ENCODE results near the gene ERLEC1. TPM values are rescaled to one million over a fixed set of nuclear protein-coding genes. Genes with fewer than 3 reads are reported as not detected.

The ERLEC1 gene
- polyA plus RNA-seq, 2 of the 4 experiments (the other 2 are of a cell fraction) = 58.7 to 113 TPM

GRCh38 chr2:53765767-53766166 lies 21.1 kb upstream of the ERLEC1 start:
- Histone ChIP-seq H3K27ac (no peak overlapping the region), H3K4me1 (peaks cover 24% of the 10 kb centered on the region), H3K4me2 (no peak overlapping the region), H3K9me3 (no peaks in the 10 kb centered on the region), H3K4me3 (no peak overlapping the region)
- FAIRE-seq (no peak), ATAC-seq (no peak), DNase-seq (ENCODE audit: low read depth in 1 of 2, low spot score in 1 of 2) (no peak)
- ChIA-PET CTCF (interaction anchor here (0.9 to 1.2 kb wide), 2 partner anchors 12 to 22 kb away, joined by 3 read pairs; no protein-coding TSS in a partner anchor), POLR2A (no interaction called here)
- TF ChIP-seq RARB (CRISPR knock-in tag; IDR thresholded peaks at IDR 0.05) = no peak
- no peak for TF ChIP-seq CEBPB (IDR thresholded peaks at IDR 0.05)
- TF ChIP-seq NFE2L2 (conservative IDR thresholded peaks at IDR 0.05; ENCODE audit: low read length) = no peak
- TF ChIP-seq E2F6 (IDR thresholded peaks at IDR 0.05; ENCODE audit: borderline replicate concordance, low read depth) = no peak
- no peak for TF ChIP-seq HMGXB4 (CRISPR knock-in tag; IDR thresholded peaks at IDR 0.05; ENCODE audit: borderline replicate concordance)
- TF ChIP-seq EHMT2 (IDR thresholded peaks at IDR 0.05; ENCODE audit: low read depth) = no peak
- TF ChIP-seq ATOH8 (CRISPR knock-in tag; IDR thresholded peaks at IDR 0.05; ENCODE audit: low read depth) = no peak
- TF ChIP-seq TP53 (CRISPR knock-in tag; IDR thresholded peaks at IDR 0.05) = no peak
- TF ChIP-seq JUNB (IDR thresholded peaks at IDR 0.05) = no peak
- no peak for TF ChIP-seq ZSCAN20 (CRISPR knock-in tag; IDR thresholded peaks at IDR 0.05)
- no peak for TF ChIP-seq CHD4 (IDR thresholded peaks at IDR 0.05; ENCODE audit: borderline replicate concordance)
- no peak for TF ChIP-seq GATA3 (IDR thresholded peaks at IDR 0.05; ENCODE audit: borderline replicate concordance)
- TF ChIP-seq BHLHE40 (IDR thresholded peaks at IDR 0.05; ENCODE audit: low read depth, low read length) = no peak
- TF ChIP-seq RCOR1 (IDR thresholded peaks at IDR 0.05; ENCODE audit: low read depth, low read length) = no peak
- no peak for TF ChIP-seq HOXA7 (CRISPR knock-in tag; IDR thresholded peaks at IDR 0.05)
- TF ChIP-seq ZFP36 (IDR thresholded peaks at IDR 0.05; ENCODE audit: borderline replicate concordance, partially characterized antibody) = no peak
- TF ChIP-seq KDM5A (IDR thresholded peaks at IDR 0.05) = no peak
- TF ChIP-seq CBX8 (IDR thresholded peaks at IDR 0.05) = no peak
- TF ChIP-seq POLR2A (IDR thresholded peaks at IDR 0.05; ENCODE audit: low read length) = no peak
- WGBS (ENCODE audit: missing lambda C conversion rate) = 97% methylated on average over 1 of the region's 1 CpG

- 0 out of 2 replicates have a peak, but pooled peaks have one; percentile 30 for TF ChIP-seq PBX3 (IDR thresholded peaks at IDR 0.05)
- TF ChIP-seq HDAC2 (IDR thresholded peaks at IDR 0.05) = no peak
- TF ChIP-seq BCL3 (IDR thresholded peaks at IDR 0.05) = 0 out of 3 replicates have a peak, but pooled peaks have one; percentile 50
- TF ChIP-seq KDM5A (IDR thresholded peaks at IDR 0.05) = 0 out of 2 replicates have a peak, but pooled peaks have one; percentile 22
- TF ChIP-seq JUN (IDR thresholded peaks at IDR 0.05) = peak; percentile 64 to 73; a peak in 1 of 5 replicates
- TF ChIP-seq KDM1A (IDR thresholded peaks at IDR 0.05; ENCODE audit: low read depth) = peak; percentile 15; the same call in 1 of the 2 replicates
- no peak for TF ChIP-seq CEBPB (IDR thresholded peaks at IDR 0.05)
- peak; percentile 71 for TF ChIP-seq MAX (IDR thresholded peaks at IDR 0.05)
- peak; percentile 61 for TF ChIP-seq REST (IDR thresholded peaks at IDR 0.05)
- peak; percentile 72 for TF ChIP-seq PHF8 (IDR thresholded peaks at IDR 0.05; ENCODE audit: borderline replicate concordance, low read depth)
- TF ChIP-seq EHMT2 (IDR thresholded peaks at IDR 0.05; ENCODE audit: low read depth) = no peak
- TF ChIP-seq POLR2A (IDR thresholded peaks at IDR 0.05; ENCODE audit: low read length) = peak; percentile 89
- Histone ChIP-seq H3K4me1 (peaks cover 24% of the 10 kb centered on the region), H3K4me3 (peak within 1 kb of the TSS; percentile 76), H3K4me2 (peak within 1 kb of the TSS; percentile 83), H3K9me3 (no peaks in the 10 kb centered on the region), H3K27ac (peak within 1 kb of the TSS; percentile 85 to 91)
- ATAC-seq (peak; percentile 96 to 98), FAIRE-seq (no peak), DNase-seq (ENCODE audit: low read depth in 1 of 2, low spot score in 1 of 2) (peak; percentile 83 to 91)
- CTCF ChIA-PET = interaction anchor here (0.8 to 1.1 kb wide), 2 partner anchors 11 to 680 kb away, joined by 3 read pairs; no protein-coding TSS in a partner anchor
- 2% methylated on average over 44 of the region's 46 CpGs for WGBS (ENCODE audit: missing lambda C conversion rate)
- POLR2A ChIA-PET = interaction anchor here (0.9 to 2.3 kb wide), 5 partner anchors 9 to 1282 kb away, joined by 3 to 39 read pairs (median 4); partner anchors contain the start of genes ASB3 and ERLEC1
These were observed 19.2 kb upstream of the ERLEC1 start, which contains the start of gene CHAC2 for GRCh38 chr2:53767405-53768241. Gene CHAC2, plus strand, starts transcription at chr2:53767804. Its CDS starts 83 bp downstream, at chr2:53767887.
